ENCODE results near the gene HHATL.

Gene HHATL

GRCh38 chr3:42682301-42683070, 20.1 kb downstream of the HHATL start:
- no peak for FAIRE-seq

GRCh38 chr3:42681361-42682038, 21.1 kb downstream of the HHATL start:
- FAIRE-seq, result no peak

DNA sequence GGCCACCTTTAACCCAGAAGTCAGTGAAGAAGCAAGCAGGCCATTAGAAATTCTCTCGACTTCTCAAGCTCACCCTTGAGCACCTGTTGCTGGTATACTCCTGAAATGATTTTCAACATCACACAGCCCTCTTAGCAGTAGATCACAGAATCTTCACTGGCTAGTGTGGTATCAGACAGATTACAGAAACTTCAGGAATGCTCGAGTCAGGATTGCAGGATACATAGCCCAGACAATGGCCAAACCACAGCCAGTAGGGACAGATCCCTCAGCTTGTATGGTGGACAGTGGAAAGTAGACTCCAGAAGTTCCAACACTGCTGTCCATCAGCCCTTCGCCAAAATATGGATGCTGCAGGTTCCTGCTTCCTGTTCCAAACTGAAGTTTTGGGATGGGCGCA, 21.8 kb downstream of the HHATL start:
- no peak for FAIRE-seq

- FAIRE-seq, result no peak
These were observed 22.3 kb downstream of the HHATL start for GRCh38 chr3:42680271-42680670.

GRCh38 chr3:42678447-42678846, 24.2 kb downstream of the HHATL start:
- FAIRE-seq, result no peak

GRCh38 chr3:42675909-42676308, 26.7 kb downstream of the HHATL start:
- no peak for FAIRE-seq

DNA sequence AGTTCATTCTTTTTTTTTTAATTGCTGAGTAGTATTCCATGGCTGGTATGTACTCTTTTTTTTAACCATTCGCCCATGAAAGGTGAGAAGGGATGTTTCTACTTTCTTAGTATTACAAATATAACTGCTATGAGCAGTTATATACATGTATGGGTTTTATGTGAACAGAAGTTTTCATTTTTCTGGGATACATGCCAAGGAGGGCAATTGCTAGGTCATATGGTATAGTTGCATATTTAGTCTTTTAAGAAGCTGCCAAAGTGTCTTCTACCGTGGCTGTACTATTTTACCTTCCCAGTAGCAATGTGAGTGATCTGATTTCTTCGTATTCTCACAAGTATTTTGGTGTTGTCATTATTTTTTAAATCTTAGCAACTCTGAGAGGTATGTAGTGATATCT, 28.5 kb downstream of the HHATL start:
- FAIRE-seq, result no peak

DNA sequence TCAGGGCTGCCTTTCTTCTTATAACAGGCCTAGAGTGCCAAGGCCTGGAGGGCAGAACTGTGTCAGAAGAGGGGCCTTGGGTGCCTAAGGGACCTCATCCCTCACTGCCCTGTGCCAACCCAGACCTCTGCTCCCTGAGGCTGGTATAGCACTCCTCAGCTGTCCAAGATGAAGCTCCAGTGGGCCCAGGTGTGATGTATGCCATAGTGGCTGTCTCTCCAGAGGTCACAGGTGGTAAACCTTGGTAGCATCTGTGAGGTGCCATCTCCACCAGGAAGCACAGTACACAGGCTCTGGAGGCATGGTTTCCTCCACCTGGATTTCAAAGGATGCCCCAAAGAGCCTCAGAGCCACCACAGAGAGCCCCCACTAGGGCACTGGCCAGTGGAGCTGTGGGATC, 29.5 kb downstream of the HHATL start:
- FAIRE-seq, result no peak

DNA sequence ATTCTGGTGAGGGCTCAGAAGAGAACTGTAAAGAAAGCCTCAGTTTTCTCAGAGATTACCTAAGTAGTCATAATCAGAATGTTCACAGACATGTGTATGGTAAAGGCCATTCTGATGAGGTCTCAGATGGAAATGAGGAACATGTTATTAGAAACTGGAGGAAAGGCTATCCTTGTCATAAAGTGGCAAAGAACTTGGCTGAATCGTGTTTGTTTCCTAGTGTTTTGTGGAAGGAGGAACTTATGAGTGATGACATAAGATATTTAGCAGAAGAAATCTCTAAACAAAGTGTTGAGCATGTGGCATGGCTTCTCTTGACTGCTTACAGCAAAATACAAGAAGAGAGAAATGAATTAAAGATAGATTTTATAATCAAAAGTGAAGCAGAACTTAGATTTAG, 30.1 kb downstream of the HHATL start:
- FAIRE-seq, result no peak

DNA sequence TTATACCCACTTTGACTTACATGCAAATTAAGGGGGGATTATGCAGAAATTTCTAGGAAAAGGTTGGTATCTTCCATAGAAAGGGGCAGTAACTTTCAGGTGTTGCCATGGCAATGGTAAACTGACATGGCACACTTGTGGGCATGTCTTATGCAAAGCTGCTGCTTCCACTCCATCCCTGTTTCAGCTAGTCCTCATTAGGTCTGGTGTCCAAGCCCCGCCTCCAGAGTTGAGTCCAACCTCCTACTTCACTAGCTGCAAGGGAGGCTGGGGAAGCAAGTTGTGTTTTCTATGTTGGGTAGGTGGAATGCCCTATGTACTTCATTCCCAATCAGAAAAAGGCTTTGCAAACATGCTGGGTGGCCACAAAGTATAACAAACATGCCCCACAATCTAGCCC, 31.9 kb downstream of the HHATL start:
- no peak for FAIRE-seq

DNA sequence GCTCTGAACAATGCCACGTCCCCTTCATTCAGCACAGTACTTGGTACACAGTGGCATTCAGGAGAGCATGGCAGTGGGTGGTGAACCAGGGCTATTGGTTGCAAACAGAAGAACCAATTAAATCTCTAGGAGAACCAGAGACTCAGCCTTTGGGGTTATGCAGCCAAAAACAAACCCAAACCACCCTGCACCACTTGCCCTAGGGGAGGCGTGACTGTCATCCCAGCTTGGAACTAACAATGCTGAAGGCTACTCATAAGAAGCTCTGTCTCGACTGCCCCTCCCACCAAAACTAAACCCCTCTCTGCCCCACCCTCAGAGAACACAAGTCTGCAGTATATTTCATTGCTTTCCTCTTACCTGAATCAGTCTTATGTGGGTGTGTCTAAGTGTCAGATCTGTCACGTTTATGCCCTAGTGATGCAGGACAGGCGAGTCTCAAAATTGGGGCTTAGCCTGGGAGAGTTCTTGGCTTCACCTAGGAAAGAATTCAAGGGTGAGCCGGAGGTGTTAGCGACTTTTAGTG, 32.5 kb downstream of the HHATL start:
- no peak for FAIRE-seq

- FAIRE-seq, result no peak
These were observed 33.8 kb downstream of the HHATL start for GRCh38 chr3:42668793-42669217.

DNA sequence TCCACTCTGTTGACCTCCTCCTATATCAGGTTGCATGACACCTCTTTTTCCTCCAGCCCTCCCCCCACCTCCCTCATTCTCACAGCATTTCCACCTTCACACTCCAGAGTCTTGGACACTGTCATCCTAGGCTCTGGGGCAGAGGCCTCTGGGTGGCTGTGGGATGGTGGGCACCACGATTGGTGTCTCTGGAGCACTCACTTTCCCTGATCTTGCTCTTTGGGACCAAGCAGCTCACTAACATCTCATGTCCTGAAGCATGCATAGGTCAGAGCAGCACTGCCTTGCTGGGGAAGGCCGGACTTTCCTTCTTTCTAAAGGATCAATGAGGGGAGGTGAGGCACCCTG, 34.2 kb downstream of the HHATL start:
- FAIRE-seq, result no peak

DNA sequence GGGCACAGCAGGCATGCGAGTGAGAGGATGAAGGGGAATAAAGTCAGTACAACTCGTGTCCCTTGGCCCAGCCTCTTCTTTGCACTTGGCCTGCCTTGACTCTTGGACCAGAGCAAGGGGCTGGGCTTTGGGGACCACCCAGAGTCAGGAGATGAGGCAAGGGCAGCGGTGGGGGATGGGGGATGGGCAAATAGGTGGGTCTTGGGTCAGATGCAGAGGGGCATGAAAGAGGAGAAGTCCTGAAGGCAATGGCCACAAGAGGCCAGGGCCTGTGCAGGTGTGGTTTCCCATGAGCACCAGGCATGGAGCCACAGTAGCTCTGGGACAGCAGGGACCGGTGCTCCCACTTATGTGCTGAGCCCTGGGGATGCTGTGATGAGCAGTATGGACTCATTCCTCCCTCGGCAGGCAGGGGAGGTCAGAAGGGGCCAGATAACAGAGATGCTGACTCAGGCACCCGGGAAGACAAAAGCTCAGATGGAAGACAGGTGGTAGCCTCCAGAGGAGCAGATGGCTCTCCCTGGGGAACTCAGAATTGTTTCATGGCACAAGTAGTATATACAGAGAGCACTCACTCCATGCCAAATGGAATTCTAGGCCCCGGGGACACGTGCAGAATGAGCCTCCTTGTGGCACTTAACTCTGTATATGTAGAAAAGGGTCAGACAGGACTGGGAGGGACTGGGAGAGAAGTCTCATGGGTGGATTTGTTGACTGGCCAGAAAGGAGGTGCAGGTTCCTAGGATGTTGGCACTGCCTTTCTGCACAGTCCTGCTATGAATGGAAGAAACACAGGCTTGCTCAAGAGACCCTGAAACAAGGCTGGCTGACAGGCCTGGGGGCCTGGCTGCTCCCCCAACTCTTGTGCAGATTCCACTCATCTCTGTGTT, 34.8 kb downstream of the HHATL start:
- no peak for FAIRE-seq

- no peak for FAIRE-seq
These were observed 35.5 kb downstream of the HHATL start for GRCh38 chr3:42667096-42667522.

DNA sequence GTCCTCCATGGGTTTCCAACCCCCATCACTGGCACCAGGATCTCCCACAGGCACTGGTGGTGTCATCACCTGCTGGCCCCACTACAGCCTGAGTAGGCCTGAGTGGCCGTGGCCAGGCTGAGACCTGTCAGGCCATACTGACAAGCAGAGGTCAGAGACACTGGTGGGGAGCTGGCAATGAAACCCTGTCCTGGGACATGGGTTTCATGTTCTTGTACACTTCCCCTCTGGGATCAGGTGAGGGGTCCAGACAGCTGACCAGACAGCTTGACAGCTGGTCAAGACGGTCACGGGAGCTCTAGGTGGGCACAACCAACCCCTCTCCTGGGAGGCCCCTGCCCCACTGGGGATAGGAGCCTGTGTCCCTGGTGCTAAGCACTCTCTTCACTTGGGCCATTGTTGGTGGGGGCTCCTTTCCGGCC, 36.0 kb downstream of the HHATL start:
- FAIRE-seq, result no peak

DNA sequence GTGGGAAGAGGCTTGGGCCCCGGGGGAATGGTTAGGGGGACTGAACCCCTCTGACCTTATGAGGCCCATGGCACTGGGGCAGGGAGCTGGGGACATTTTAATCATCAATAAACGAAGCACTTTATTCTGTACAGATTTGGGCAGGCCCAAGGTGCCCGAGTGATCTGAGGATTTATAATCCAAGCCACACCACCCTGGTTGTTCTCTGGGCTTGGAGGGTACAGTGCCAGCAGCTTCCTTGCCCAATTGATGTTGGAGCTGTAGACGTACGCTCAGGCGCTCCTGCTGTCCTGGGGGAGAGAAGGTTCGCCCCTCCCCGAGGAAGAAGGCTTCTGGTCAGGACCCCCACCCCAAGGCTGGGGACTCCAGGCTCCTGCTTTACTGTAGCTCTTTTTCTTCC, 36.6 kb downstream of the HHATL start:
- FAIRE-seq, result no peak

GRCh38 chr3:42665050-42665878, 37.3 kb downstream of the HHATL start:
- FAIRE-seq, result no peak

DNA sequence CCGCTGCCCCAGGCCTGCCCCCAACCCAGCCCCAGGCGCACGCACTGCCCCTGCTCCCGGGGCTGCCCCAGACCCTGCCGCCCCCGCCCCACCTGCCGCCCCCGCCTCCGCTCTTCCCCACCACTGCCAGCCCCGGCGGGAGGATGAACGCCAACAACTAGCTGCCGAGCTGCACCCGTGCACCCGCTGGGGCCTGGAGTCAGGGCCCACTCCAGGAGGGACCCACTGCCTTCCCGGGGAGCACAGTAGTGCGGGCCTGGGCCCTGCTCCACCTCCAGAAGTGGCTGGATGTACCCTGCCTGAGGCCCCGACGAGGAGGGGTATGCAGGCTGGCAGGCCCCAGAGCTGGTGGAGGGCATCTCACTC, 38.2 kb downstream of the HHATL start:
- FAIRE-seq, result no peak

DNA sequence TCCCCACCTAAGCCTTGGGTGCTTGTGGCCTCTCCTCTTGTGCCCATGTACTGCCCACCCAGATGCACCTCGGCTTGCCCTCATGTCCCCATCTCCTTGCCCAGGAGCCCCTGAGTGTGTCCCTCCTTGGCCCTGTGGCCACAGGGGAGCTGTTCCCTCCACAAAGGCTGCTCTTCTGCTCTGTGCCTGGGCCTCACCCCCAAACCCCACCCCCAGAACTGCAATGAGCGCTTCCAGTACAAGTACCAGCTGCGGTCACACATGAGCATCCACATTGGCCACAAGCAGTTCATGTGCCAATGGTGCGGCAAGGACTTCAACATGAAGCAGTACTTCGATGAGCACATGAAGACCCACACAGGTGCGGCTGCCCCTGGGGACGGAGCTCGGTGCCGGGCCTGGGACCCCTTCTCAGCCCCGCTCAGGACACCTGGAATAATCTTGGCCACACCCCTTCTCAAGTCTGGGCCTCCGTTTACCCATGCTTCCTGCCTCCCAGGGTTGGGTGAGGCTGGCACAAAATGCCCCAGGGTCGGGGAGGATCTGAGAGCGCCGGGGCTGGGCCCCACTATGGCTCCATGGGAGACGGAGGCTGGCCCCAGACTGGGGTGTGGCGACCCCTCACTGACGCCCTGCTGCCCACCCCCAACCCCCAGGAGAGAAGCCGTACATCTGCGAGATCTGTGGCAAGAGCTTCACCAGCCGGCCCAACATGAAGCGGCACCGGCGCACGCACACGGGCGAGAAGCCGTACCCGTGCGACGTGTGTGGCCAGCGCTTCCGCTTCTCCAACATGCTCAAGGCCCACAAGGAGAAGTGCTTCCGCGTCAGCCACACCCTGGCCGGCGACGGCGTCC, 38.8 kb downstream of the HHATL start:
- no peak for FAIRE-seq

- no peak for FAIRE-seq
These were observed 39.6 kb downstream of the HHATL start for GRCh38 chr3:42662813-42663535.
